Mesothelial cell of epicardium (in vitro differentiated cells): ENCODE data around the gene TANC2. TPM values are rescaled to one million over a fixed set of nuclear protein-coding genes. Genes with fewer than 3 reads are reported as not detected.

Experiments used
- DNase-seq, 2 experiments: peaks; one replicate each; pipeline ENCODE4 v3.0.0; 2021; ENCODE audit warnings: low spot score in 2 of 2; ENCODE audit not compliant: unreplicated experiment in 2 of 2
- H3K27ac Mint-ChIP-seq: 2 replicates; pipeline ENCODE4 v1.8.0; 2021; ENCODE audit warnings: mixed read lengths
- H3K27me3 Mint-ChIP-seq: 2 replicates; pipeline ENCODE4 v1.8.0; 2021; ENCODE audit warnings: low read depth, mixed read lengths
- H3K36me3 Mint-ChIP-seq: 2 replicates; pipeline ENCODE4 v1.8.0; 2021; ENCODE audit warnings: mixed read lengths
- H3K4me1 Mint-ChIP-seq: 2 replicates; pipeline ENCODE4 v1.8.0; 2021; ENCODE audit warnings: mixed read lengths
- H3K4me3 Mint-ChIP-seq: 2 replicates; pipeline ENCODE4 v1.8.0; 2021; ENCODE audit warnings: mild to moderate bottlenecking, moderate library complexity, mixed read lengths
- H3K9me3 Mint-ChIP-seq: 2 replicates; pipeline ENCODE4 v1.8.0; 2021; ENCODE audit warnings: mixed read lengths
- CTCF ChIP-seq: fragments of 200-600 bp; sonication (generic); IDR thresholded peaks from one replicate; pipeline ENCODE4 v1.5.0; 2021; ENCODE audit warnings: antibody characterized with exemption; ENCODE audit not compliant: unreplicated experiment
- total RNA-seq: library from RNA; stranded (reverse); gene quantifications from 3 replicates; pipeline ENCODE4 v1.2.1, GENCODE V29; 2021

TANC2 gene
- total RNA-seq, 1 donor from 2014 or later = 96.8 TPM

GRCh38 chr17:62996221-62996620, 30.2 kb downstream of the TANC2 start:
- H3K27me3 Mint-ChIP-seq = no peaks in the 10 kb centered on the region
- H3K4me3 Mint-ChIP-seq = no peak overlapping the region
- no peak overlapping the region for H3K27ac Mint-ChIP-seq
- H3K9me3 Mint-ChIP-seq = peaks cover 9% of the 10 kb centered on the region
- peaks cover 3% of the 10 kb centered on the region for H3K36me3 Mint-ChIP-seq
- H3K4me1 Mint-ChIP-seq = peaks cover 6% of the 10 kb centered on the region
- no peak for DNase-seq
- TF ChIP-seq CTCF = no peak

- Mint-ChIP-seq H3K9me3 (peaks cover 15% of the 10 kb centered on the region), H3K27ac (no peak overlapping the region), H3K36me3 (peaks cover 3% of the 10 kb centered on the region), H3K27me3 (no peaks in the 10 kb centered on the region), H3K4me3 (no peak overlapping the region), H3K4me1 (peaks cover 6% of the 10 kb centered on the region)
- DNase-seq = no peak
- no peak for TF ChIP-seq CTCF
Measured at GRCh38 chr17:62998166-62998565, 32.1 kb downstream of the TANC2 start.

- Mint-ChIP-seq H3K4me3 (no peak overlapping the region), H3K27me3 (no peaks in the 10 kb centered on the region), H3K27ac (no peak overlapping the region), H3K36me3 (peaks cover 3% of the 10 kb centered on the region), H3K4me1 (peaks cover 6% of the 10 kb centered on the region), H3K9me3 (peaks cover 15% of the 10 kb centered on the region)
- no peak for DNase-seq
- no peak for TF ChIP-seq CTCF
Measured at GRCh38 chr17:62998665-62999393, 32.8 kb downstream of the TANC2 start.

- Mint-ChIP-seq H3K4me1 (peaks cover 4% of the 10 kb centered on the region), H3K36me3 (peaks cover 3% of the 10 kb centered on the region), H3K9me3 (peaks cover 14% of the 10 kb centered on the region), H3K27ac (no peak overlapping the region), H3K27me3 (no peaks in the 10 kb centered on the region), H3K4me3 (no peak overlapping the region)
- TF ChIP-seq CTCF = no peak
- no peak for DNase-seq
Measured at GRCh38 chr17:62999736-63000135, 33.7 kb downstream of the TANC2 start.

GRCh38 chr17:63001689-63002394, 35.8 kb downstream of the TANC2 start:
- Mint-ChIP-seq H3K4me3 (no peak overlapping the region), H3K27me3 (no peaks in the 10 kb centered on the region), H3K9me3 (peaks cover 12% of the 10 kb centered on the region), H3K36me3 (peaks cover 3% of the 10 kb centered on the region), H3K4me1 (no peaks in the 10 kb centered on the region), H3K27ac (no peak overlapping the region)
- no peak for DNase-seq
- no peak for TF ChIP-seq CTCF
